Activated effector memory CD4-positive, alpha-beta T cell treated with Interleukin-2 at 50 U/mL for 16 hours (primary cell): Measurements from ENCODE around the gene HMSD.
"Not testable (repeated sequence)": the region's sequence is repeated elsewhere in the genome, so short reads cannot be mapped to it uniquely, and the experiment has no call there.

Source experiments
- DNase-seq: peaks from one replicate; pipeline ENCODE4 v3.0.0-alpha.2; 2020

The HMSD gene

DNA sequence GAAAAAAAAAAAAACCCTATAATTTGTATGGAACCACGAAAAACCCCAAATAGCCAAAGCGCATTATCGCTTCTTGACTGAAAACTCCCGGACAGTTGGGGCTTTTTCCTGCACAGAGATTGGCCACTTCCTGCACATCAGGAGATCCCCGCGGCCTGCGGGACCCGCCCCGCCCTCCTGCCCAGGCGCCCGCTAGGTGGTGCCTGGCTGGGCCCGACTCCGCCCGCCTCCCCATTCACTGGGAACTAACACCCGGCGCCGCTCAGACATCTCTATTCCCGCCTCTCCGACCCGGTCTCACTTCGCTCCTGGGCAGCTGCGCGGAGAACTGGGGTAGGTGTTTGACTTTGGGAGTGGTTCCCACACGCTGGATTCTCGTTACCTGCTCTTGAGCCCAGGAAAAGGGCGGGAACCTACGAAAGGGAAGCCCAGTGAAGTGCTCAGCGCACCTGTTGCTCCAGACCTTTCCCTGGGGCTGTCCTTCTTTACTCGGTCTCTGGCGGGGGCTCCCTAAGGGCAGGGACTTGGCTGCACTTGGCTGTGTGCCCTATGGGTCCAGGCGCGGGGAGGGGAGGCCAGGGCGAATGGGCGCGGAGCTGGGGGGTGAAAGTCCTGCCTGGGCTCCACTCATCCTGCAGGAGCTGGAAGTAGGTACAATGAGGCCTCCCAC is at the start of gene HMSD:
Gene HMSD (plus strand): TSS at position 234 of the 670 bp plus-strand sequence. CDS start 4,155 bp downstream, outside the sequence.
- DNase-seq = peak; percentile 48

GRCh38 chr18:63903851-63904570 is 45.1 kb upstream of the HMSD start:
- no peak for DNase-seq

GRCh38 chr18:63904694-63905093 is 44.4 kb upstream of the HMSD start:
- DNase-seq = no peak

DNA sequence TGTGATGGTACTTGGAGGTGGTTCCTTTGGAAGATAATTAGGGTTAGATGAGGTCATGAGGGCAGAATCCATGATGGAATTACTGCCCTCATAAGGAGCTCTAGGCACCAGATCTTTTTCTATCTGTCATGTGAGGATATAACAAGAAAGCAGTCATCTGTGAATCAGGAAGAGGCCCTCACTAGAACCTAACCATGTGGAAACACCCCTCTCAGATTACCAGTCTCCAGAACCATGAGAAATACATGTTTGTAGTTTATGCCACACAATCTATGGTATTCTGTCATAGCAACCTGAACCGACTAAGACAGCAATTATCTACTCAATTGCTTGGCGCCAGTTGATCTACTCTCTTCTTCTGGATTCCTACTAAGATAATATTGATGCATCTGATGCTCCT is 43.7 kb upstream of the HMSD start:
- no peak for DNase-seq

DNA sequence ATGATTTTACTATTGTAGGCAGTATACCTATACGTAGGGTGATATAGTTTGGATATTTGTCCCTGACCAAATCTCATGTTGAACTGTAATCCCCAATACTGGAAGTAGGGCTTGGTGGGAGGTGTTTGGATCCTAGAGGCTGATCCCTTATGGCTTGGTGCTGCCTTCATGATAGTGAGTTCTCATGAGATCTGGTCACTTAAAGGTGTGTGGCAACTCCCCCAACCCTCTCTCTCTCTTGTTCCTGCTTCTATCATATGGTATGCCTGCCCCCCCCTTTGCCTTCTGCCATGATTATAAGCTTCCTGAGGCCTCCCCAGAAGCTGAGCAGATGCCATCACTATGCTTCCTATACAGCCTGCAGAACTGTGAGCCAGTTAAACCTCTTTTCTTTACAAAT is 43.0 kb upstream of the HMSD start:
- no peak for DNase-seq

DNA sequence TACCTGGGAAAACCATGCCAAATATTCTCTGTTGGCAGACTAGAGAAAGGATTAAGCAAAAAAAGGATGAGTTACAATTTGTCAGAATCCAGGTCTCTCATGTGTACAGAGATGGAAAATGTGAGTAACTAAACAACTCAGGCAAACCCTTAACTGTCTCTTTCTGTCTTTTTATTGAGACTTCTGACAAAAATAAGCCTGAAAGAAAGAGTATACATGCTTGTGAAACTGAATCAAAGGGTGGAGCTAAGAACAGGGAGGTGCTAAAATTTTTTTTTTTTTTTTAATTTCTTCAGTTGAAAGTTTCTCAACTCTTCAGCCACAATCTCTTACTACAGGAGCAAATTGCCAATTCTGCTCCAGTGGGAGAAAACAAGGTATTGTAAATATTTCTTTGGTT is 41.4 kb upstream of the HMSD start, which contains the start of gene SERPINB10:
Gene SERPINB10 (plus strand): TSS at position 295 of the 400 bp plus-strand sequence. CDS start 7,553 bp downstream, outside the sequence.
- no peak for DNase-seq

- DNase-seq = no peak
These were observed 40.2 kb upstream of the HMSD start for GRCh38 chr18:63908858-63909257.

DNA sequence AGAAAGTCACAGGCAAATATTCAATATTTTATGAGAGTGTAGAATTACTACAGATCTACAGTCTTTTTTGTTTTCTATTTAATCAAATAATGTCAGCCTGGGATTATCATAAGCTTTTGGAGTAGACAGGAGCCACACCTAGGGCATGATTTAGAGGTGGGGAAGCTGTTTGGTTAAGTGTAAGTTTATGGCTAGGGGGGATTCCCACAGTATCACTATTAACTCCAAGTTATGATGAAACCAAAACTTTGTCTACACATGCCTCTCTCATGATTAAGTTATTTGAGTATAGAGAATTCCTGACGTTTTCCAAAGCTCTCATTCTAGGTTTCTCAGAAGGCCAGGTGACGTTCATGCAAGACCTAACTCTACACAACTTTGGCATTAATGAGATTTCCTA is 39.2 kb upstream of the HMSD start:
- DNase-seq = no peak

- DNase-seq = no peak
These were observed 31.3 kb upstream of the HMSD start for GRCh38 chr18:63917817-63918216.

DNA sequence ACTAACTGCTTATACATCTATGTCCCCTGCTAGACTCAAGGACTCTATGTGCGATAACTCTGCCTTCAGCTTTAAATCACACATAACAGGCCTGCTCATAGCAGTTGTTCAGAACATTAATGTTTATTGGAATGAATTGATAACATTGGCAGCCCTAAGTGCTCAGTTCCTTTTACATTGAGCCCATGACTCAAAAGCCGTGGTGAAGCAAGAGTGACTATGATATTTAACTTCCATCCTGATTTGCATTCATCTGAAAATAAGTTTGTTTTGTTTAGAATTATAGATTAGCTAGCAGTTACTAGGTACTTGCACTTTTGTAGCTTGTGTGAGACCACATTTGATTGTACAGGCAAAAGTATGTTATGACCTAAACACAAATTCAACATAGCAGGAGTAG is 27.1 kb upstream of the HMSD start:
- no peak for DNase-seq

DNA sequence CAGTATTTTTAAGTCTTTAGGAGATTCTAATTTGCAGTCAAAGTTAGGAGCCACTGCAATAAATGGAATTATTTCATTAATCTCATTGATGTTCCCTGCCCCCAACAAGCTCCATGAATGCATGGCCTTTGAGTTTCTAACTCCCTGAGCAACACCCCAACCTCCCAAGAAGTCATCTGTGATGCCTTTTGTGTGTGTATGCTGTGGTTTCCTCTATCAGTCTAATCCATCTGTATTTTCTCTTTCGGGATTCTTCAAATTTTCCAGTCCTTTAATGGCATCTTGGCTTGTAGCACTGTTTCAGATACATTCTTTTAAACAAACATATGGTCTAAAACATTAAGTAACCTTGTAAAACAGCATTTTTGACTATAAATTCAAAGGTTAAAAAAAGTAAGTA is 24.6 kb upstream of the HMSD start:
- no peak for DNase-seq

DNA sequence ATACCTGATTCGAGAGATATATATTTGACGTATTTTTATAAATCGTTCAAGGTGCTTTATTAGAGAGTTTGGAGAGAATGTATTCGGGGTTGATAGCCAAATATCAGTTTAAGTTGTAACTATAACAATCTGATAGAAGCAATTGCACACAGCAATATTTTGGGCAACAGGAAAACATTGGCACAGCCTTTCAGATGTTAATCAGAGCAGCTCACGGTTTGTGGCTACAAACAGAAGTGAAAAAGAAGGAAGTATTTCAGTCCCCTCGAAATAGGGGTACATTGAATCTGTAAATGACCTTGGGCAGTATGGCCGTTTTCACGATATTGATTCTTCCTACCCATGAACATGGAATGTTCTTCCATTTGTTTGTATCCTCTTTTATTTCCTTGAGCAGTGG is 20.8 kb upstream of the HMSD start:
- no peak for DNase-seq

GRCh38 chr18:63929369-63929768 is 19.7 kb upstream of the HMSD start:
- not testable (repeated sequence) for DNase-seq

DNA sequence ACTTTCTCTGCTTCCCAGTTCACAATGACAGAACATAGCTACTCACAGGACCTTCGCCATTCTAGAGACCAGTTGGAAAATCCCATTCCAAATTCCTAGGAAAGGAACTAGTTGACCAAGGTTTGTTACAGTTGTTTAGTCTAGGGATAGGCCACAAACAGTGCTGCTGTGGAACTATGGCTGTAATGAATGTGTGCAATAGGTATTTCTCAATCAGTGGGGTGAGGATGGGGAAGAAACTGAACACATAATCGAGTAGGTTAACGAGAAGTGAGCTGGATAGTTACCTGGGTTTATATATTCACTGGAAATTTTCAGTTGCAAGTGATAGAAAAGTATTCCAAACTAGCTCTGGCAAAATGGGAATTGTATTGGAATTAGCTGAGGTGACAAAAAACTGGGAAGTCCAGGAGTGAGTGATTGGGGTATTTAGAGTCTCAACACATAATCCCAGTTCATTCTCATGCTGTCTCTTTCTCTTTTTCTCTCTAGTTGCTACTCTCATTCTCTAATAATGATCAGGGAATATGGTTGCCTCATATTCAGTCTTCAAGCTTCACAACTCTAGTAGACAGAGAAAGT is 18.2 kb upstream of the HMSD start:
- DNase-seq = no peak

DNA sequence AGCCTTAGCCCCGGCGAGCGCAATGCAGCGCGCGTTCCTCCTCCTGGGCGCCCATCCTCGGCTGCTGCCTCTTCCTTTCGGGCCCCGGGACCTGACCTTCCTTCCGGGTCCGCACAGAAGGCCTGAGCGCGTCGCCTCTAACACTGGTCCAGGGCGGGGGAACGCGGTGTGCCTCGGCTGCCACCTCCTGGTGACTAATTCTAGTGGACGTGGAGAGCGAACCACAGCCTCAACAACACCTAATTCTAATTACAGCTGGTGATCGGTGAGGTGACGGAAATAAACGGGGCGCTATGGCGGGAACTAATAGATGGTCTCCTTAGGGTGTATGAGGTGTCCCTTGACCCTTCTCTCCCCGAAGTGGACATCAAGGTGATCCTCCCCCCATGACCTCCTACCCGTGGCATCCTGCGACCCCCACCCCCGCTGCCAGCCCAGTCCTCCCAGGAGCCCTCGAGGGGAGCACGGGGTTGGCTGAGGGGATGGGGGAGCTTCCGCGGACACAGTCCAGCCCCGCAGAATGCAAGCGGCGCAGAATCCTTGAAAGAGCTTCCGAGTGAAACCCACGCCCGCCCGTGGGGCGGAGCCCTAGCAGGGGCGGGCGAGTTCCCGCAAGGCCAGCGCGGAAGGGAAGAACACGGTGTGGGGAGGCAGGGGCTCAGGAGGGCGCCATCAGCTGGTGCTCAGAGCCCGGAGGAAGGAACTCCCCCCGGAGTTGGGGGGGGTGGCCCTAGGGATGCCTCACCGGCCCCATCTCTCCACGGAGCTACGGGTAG is 12.8 kb upstream of the HMSD start:
- DNase-seq = peak; percentile 34

DNA sequence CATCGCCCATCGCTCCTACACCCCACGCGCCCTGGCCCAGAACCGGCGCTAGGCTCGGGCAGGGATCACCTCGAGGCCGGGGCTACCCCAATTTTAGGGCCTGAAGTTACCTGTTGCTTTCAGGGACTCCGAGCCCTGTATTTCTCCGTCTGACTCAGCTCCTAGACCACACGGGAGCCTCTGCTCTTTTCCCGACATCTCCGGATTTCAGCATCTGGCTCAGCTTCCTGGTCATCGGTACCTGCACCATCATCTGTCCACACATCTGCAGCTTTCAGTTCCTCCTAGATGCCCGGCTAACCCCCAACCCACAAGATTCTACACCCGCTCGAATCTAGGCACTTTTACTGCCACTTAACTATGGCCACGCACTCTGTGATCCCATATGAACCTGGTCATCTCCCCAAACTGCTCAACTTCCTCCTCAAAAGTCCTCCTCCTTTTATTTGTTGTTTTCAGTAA is 12.1 kb upstream of the HMSD start:
- DNase-seq = no peak

GRCh38 chr18:63940008-63940407 is 9.1 kb upstream of the HMSD start:
- no peak for DNase-seq

- not testable (repeated sequence) for DNase-seq
These were observed 8.5 kb upstream of the HMSD start for GRCh38 chr18:63940543-63941050.

DNA sequence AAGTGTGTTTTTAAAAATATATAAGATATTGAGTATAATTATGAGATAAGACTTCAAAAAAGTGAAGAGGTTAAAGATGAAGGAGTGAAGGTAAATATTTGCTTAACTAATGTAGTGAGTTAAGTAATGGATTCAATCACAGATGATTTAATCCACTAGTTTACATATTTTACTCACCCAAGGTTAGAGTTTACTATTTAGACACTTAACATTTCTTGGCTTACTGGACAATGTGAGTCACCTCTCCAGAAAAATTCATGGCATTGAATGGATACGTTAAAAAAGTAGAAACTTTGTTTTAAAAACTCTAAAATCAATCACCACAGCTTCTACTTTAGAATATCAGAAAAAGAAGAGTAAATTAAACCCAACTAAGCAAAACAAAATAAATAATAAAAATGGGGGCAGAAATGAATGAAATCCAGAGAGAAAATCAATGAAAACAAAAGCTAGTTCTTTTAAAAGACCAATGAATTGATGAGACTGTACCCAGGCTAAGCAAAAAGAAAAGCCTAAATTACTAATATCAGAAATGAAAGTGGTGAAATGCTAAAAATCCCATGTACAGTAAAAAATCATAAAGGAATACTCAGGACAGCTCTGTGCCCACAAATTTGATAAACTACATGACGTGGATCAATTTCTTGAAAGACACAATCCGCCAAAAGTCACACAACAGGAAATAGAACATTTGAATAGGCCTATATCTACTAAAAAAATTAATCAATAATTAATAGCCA is 1.9 kb upstream of the HMSD start:
- no peak for DNase-seq

GRCh38 chr18:63951302-63951705 is 2.2 kb downstream of the HMSD start:
- no peak for DNase-seq

DNA sequence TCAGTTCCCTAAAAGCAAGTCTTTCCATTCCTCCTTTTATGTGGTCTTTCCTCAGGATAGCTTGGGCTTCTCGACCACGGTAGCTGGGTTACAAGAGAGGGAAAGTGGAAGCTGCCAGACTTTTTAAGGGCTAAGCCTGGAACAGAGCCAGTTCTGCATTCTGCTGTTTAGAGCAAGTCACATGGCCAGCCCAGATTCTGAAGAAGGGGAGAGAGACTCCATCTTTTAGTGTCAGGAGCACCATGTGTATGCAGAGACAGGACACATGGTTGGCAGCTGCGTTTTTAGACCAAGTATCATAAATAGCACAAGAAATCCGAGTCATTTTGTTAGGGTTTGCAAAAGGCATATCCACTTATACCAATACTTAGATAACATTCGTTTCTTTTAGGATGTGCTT is 4.7 kb downstream of the HMSD start:
- no peak for DNase-seq

- no peak for DNase-seq
These were observed 7.7 kb downstream of the HMSD start for GRCh38 chr18:63956755-63957154.
